ENCODE data around the gene PDE6A.
A peak's percentile ranks its signal among the peaks of the same experiment; 100 is the strongest.

PDE6A gene

GRCh38 chr5:149936700-149937091 lies 7.9 kb downstream of the PDE6A start:
- H3K4me3 ChIP-seq (ENCODE audit: low read depth, low read length): no peak overlapping the region
- TF ChIP-seq, protein P1, sequence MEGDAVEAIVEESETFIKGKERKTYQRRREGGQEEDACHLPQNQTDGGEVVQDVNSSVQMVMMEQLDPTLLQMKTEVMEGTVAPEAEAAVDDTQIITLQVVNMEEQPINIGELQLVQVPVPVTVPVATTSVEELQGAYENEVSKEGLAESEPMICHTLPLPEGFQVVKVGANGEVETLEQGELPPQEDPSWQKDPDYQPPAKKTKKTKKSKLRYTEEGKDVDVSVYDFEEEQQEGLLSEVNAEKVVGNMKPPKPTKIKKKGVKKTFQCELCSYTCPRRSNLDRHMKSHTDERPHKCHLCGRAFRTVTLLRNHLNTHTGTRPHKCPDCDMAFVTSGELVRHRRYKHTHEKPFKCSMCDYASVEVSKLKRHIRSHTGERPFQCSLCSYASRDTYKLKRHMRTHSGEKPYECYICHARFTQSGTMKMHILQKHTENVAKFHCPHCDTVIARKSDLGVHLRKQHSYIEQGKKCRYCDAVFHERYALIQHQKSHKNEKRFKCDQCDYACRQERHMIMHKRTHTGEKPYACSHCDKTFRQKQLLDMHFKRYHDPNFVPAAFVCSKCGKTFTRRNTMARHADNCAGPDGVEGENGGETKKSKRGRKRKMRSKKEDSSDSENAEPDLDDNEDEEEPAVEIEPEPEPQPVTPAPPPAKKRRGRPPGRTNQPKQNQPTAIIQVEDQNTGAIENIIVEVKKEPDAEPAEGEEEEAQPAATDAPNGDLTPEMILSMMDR (conservative IDR thresholded peaks at IDR 0.05; ENCODE audit: low read depth, low read length): no peak
- peak; percentile 47 for DNase-seq (ENCODE audit: low read depth)

- no peak overlapping the region for H3K4me3 ChIP-seq (ENCODE audit: low read depth, low read length)
- no peak for DNase-seq (ENCODE audit: low read depth)
- TF ChIP-seq, protein P1 (conservative IDR thresholded peaks at IDR 0.05; ENCODE audit: low read depth, low read length): no peak
Observed at GRCh38 chr5:149936044-149936699, 8.4 kb downstream of the PDE6A start.

GRCh38 chr5:149935431-149935901 lies 9.1 kb downstream of the PDE6A start:
- TF ChIP-seq, protein P1 (conservative IDR thresholded peaks at IDR 0.05; ENCODE audit: low read depth, low read length): no peak
- H3K4me3 ChIP-seq (ENCODE audit: low read depth, low read length): no peak overlapping the region
- DNase-seq (ENCODE audit: low read depth): no peak

- no peak overlapping the region for H3K4me3 ChIP-seq (ENCODE audit: low read depth, low read length)
- TF ChIP-seq, protein P1 (conservative IDR thresholded peaks at IDR 0.05; ENCODE audit: low read depth, low read length): peak; percentile 67
Observed at GRCh38 chr5:149932445-149933350, 11.9 kb downstream of the PDE6A start.

DNA sequence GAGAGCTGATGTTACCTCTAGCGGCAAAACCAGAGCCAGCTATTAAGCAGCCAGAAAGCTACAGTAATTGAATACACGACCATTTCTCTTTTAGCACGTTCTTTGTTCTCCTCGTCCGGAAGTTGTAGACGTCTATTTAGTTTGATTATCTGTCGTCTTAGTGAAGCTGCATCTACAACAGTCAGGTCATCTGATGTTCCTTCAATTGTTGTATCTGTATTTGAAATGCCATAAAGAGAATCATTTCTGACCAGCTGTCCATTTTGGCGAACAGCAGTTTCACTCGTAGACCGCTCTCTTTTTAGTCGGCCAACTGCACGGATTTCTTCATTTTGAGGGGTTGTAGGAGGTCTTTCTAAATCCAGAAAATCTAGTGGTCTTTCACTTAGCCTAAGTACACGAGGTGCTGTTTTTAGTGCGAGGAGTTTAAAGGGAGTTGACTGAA lies 12.6 kb downstream of the PDE6A start:
- DNase-seq (ENCODE audit: low read depth): no peak
- H3K4me3 ChIP-seq (ENCODE audit: low read depth, low read length): no peak overlapping the region

More at GRCh38 chr5:149932445-149933350, 11.9 kb downstream of the PDE6A start:
- peak; percentile 23 for DNase-seq (ENCODE audit: low read depth)

GRCh38 chr5:149930749-149931574 lies 13.6 kb downstream of the PDE6A start:
- no peak overlapping the region for H3K4me3 ChIP-seq (ENCODE audit: low read depth, low read length)
- no peak for DNase-seq (ENCODE audit: low read depth)
- TF ChIP-seq, protein P1 (conservative IDR thresholded peaks at IDR 0.05; ENCODE audit: low read depth, low read length): no peak

More for the DNA sequence above, 12.6 kb downstream of the PDE6A start:
- TF ChIP-seq, protein P1 (conservative IDR thresholded peaks at IDR 0.05; ENCODE audit: low read depth, low read length): no peak
